Astrocyte (in vitro differentiated cells and primary cell): ENCODE results near the gene TCEAL6. TPM values are rescaled to one million over a fixed set of nuclear protein-coding genes. Genes with fewer than 3 reads are reported as not detected.
"Not testable (repeated sequence)": the region's sequence is repeated elsewhere in the genome, so short reads cannot be mapped to it uniquely, and the experiment has no call there.

Source experiments
- DNase-seq: peaks from one replicate; pipeline ENCODE4 v3.0.0-alpha.2; 2010; ENCODE audit warnings: low read depth
- FAIRE-seq: peaks from 2 replicates; lab custom pipeline; 2011; peaks lifted over from hg19 to GRCh38; lab: Jason Lieb, UNC
- H2AFZ ChIP-seq: 2 replicates; pipeline ENCODE4 v1.6.0; 2012; ENCODE audit warnings: low read depth, low read length, inconsistent platforms
- H3K27ac ChIP-seq: 2 replicates; pipeline ENCODE4 v1.5.1; 2011; ENCODE audit warnings: low read depth, low read length, inconsistent platforms
- H3K27me3 ChIP-seq: 2 replicates; pipeline ENCODE4 v1.6.0; 2011; ENCODE audit warnings: low read length, inconsistent platforms; ENCODE audit not compliant: insufficient read depth
- H3K36me3 ChIP-seq: 2 replicates; pipeline ENCODE4 v1.5.1; 2011; ENCODE audit warnings: low read length, inconsistent platforms; ENCODE audit not compliant: insufficient read depth
- H3K4me1 ChIP-seq: 2 replicates; pipeline ENCODE4 v1.5.1; 2011; ENCODE audit warnings: low read length, inconsistent platforms; ENCODE audit not compliant: insufficient read depth
- H3K4me2 ChIP-seq: 2 replicates; pipeline ENCODE4 v1.6.0; 2012; ENCODE audit warnings: low read length, inconsistent platforms
- H3K4me3 ChIP-seq: 2 replicates; pipeline ENCODE4 v1.5.1; 2011; ENCODE audit warnings: low read depth, mild to moderate bottlenecking, low read length, inconsistent platforms; ENCODE audit not compliant: insufficient read depth
- H3K79me2 ChIP-seq: 2 replicates; pipeline ENCODE4 v1.6.0; 2012; ENCODE audit warnings: mild to moderate bottlenecking, low read length, inconsistent platforms; ENCODE audit not compliant: insufficient read depth
- H3K9ac ChIP-seq: 2 replicates; pipeline ENCODE4 v1.6.0; 2012; ENCODE audit warnings: mild to moderate bottlenecking, low read length, inconsistent platforms
- H3K9me3 ChIP-seq: 2 replicates; pipeline ENCODE4 v1.5.1; 2012; ENCODE audit warnings: low read depth, mild to moderate bottlenecking, low read length, inconsistent platforms; ENCODE audit not compliant: insufficient read depth
- H4K20me1 ChIP-seq: 2 replicates; pipeline ENCODE4 v1.6.0; 2012; ENCODE audit warnings: low read length, inconsistent platforms; ENCODE audit not compliant: insufficient read depth
- H3K27ac Mint-ChIP-seq: one replicate; pipeline ENCODE4 v1.8.0; 2021; ENCODE audit warnings: mild to moderate bottlenecking, mixed read lengths; ENCODE audit not compliant: unreplicated experiment
- H3K27me3 Mint-ChIP-seq: one replicate; pipeline ENCODE4 v1.8.0; 2021; ENCODE audit warnings: low read depth, mixed read lengths; ENCODE audit not compliant: unreplicated experiment
- H3K36me3 Mint-ChIP-seq: one replicate; pipeline ENCODE4 v1.8.0; 2021; ENCODE audit warnings: low read depth, mixed read lengths; ENCODE audit not compliant: unreplicated experiment
- H3K4me1 Mint-ChIP-seq: one replicate; pipeline ENCODE4 v1.8.0; 2021; ENCODE audit warnings: low read depth, mixed read lengths; ENCODE audit not compliant: unreplicated experiment
- H3K4me3 Mint-ChIP-seq: one replicate; pipeline ENCODE4 v1.8.0; 2021; ENCODE audit warnings: mild to moderate bottlenecking, moderate library complexity, mixed read lengths; ENCODE audit not compliant: unreplicated experiment
- H3K9me3 Mint-ChIP-seq: one replicate; pipeline ENCODE4 v1.8.0; 2021; ENCODE audit warnings: mild to moderate bottlenecking, mixed read lengths; ENCODE audit not compliant: unreplicated experiment
- CTCF ChIP-seq: IDR thresholded peaks from 2 replicates; pipeline ENCODE4 v1.5.1; 2011; ENCODE audit warnings: low read depth, mild to moderate bottlenecking, inconsistent platforms, low read length, moderate library complexity; ENCODE audit not compliant: insufficient read depth
- EZH2 ChIP-seq: IDR thresholded peaks from 2 replicates; pipeline ENCODE4 v1.6.1; 2012; ENCODE audit warnings: mild to moderate bottlenecking, low read length, inconsistent platforms; ENCODE audit not compliant: insufficient read depth
- total RNA-seq: library from RNA; stranded (reverse); gene quantifications from 2 replicates; pipeline ENCODE4 v1.2.1, GENCODE V29; 2021

The TCEAL6 gene
- total RNA-seq, 1 donor from 2014 or later: not detected

GRCh38 chrX:102125436-102125835 lies 16.8 kb downstream of the TCEAL6 start, which contains the start of gene TCEAL2:
Gene TCEAL2, plus strand, starts transcription at chrX:102125679. Its CDS starts 1,152 bp downstream, at chrX:102126831.
- H3K4me1 Mint-ChIP-seq, H3K9ac ChIP-seq, H3K9me3 Mint-ChIP-seq, H3K27me3 ChIP-seq, H3K9me3 ChIP-seq, H3K4me1 ChIP-seq, H3K36me3 Mint-ChIP-seq, FAIRE-seq, DNase-seq, H4K20me1 ChIP-seq, H3K4me3 ChIP-seq, H3K79me2 ChIP-seq, H3K36me3 ChIP-seq, H3K27ac ChIP-seq, H2AFZ ChIP-seq, H3K27ac Mint-ChIP-seq: not testable (repeated sequence)
- peak within 1 kb of the TSS; percentile 76 for H3K4me3 Mint-ChIP-seq
- H3K4me2 ChIP-seq: peak within 1 kb of the TSS; percentile 44
- H3K27me3 Mint-ChIP-seq: peaks cover 31% of the 10 kb centered on the region

GRCh38 chrX:102125014-102125413 lies 17.3 kb downstream of the TCEAL6 start:
- not testable (repeated sequence) for H3K9me3 Mint-ChIP-seq, H3K36me3 ChIP-seq, H3K4me1 ChIP-seq, H3K27me3 ChIP-seq, H3K9me3 ChIP-seq, H3K79me2 ChIP-seq, DNase-seq, H3K4me1 Mint-ChIP-seq, H3K4me3 ChIP-seq, H3K27ac ChIP-seq, H2AFZ ChIP-seq, H3K9ac ChIP-seq, H3K27ac Mint-ChIP-seq, H4K20me1 ChIP-seq, H3K36me3 Mint-ChIP-seq
- peak; percentile 99 for FAIRE-seq
- peak overlapping the region; percentile 44 for H3K4me2 ChIP-seq
- peak overlapping the region; percentile 76 for H3K4me3 Mint-ChIP-seq
- peaks cover 31% of the 10 kb centered on the region for H3K27me3 Mint-ChIP-seq

- no peak overlapping the region for H3K4me2 ChIP-seq
- no peak overlapping the region for H3K9ac ChIP-seq
- no peaks in the 10 kb centered on the region for H3K36me3 ChIP-seq
- FAIRE-seq (no peak), DNase-seq (no peak)
- no peak for TF ChIP-seq CTCF
- no peak for TF ChIP-seq EZH2
- Mint-ChIP-seq H3K27ac (no peak overlapping the region), H3K4me3 (no peak overlapping the region), H3K27me3 (peaks cover 10% of the 10 kb centered on the region), H3K4me1 (no peaks in the 10 kb centered on the region), H3K9me3 (peaks cover 1% of the 10 kb centered on the region), H3K36me3 (no peaks in the 10 kb centered on the region)
- no peaks in the 10 kb centered on the region for H3K9me3 ChIP-seq
- H3K79me2 ChIP-seq: no peaks in the 10 kb centered on the region
- no peaks in the 10 kb centered on the region for H3K4me1 ChIP-seq
- H3K4me3 ChIP-seq: no peak overlapping the region
- H3K27me3 ChIP-seq: no peaks in the 10 kb centered on the region
- H4K20me1 ChIP-seq: no peaks in the 10 kb centered on the region
- no peak overlapping the region for H2AFZ ChIP-seq
- no peak overlapping the region for H3K27ac ChIP-seq
Observed at GRCh38 chrX:102115748-102116147, 26.5 kb downstream of the TCEAL6 start.
